Esophagus muscularis mucosa (tissue), 4 donors: Measurements from ENCODE around the gene SEC61B. TPM values are rescaled to one million over a fixed set of nuclear protein-coding genes. Genes with fewer than 3 reads are reported as not detected.

Experiments used
- DNase-seq: peaks from one replicate; pipeline ENCODE4 v3.0.0-alpha.2; 2017; ENCODE audit errors: extremely low spot score
- H3K27ac ChIP-seq, 4 donors: fragments of 200-600 bp; sonication (generic); replicated peaks in 1 of 4; 1 replicate in 3 of 4; 2 replicates in 1 of 4; pipeline ENCODE4 v1.5.1; 2016 to 2019; ENCODE audit warnings: mild to moderate bottlenecking in 1 of 4
- H3K27me3 ChIP-seq, 4 donors: fragments of 200-600 bp; sonication (generic); one replicate each; pipeline versions ENCODE4 v1.5.1 to v1.6.0; 2016 to 2019
- H3K36me3 ChIP-seq, 4 donors: fragments of 200-600 bp; sonication (generic); one replicate each; pipeline ENCODE4 v1.5.1; 2016 to 2019
- H3K4me1 ChIP-seq, 4 donors: fragments of 200-600 bp; sonication (generic); one replicate each; pipeline ENCODE4 v1.5.1; 2016 to 2019
- H3K4me3 ChIP-seq, 4 donors: fragments of 200-600 bp; sonication (generic); 1 replicate in 2 of 4; 2 replicates in 2 of 4; pipeline ENCODE4 v1.5.1; 2016 to 2019; ENCODE audit warnings: mild to moderate bottlenecking in 4 of 4, moderate library complexity in 1 of 4
- H3K9me3 ChIP-seq, 4 donors: fragments of 200-600 bp; sonication (generic); 1 replicate in 3 of 4; 2 replicates in 1 of 4; pipeline ENCODE4 v1.5.1; 2016 to 2019
- EP300 ChIP-seq: sonication (generic); formaldehyde crosslinking; IDR thresholded peaks from one replicate; pipeline ENCODE4 v1.6.1; 2017; ENCODE audit warnings: antibody characterized with exemption
- POLR2A ChIP-seq: fragments of 450-650 bp; IDR thresholded peaks from one replicate; pipeline ENCODE4 v1.6.1; 2017; ENCODE audit warnings: antibody characterized with exemption, moderate library complexity, mild to moderate bottlenecking, low read depth
- POLR2AphosphoS5 ChIP-seq, 2 donors: sonication (generic); formaldehyde crosslinking; IDR thresholded peaks; one replicate each; pipeline ENCODE4 v1.6.1; 2017; ENCODE audit warnings: antibody characterized with exemption in 2 of 2
- WGBS: methylation state at CpG from one replicate; pipeline ENCODE4 v1.1.5; 2018; 5-methylcytosine and 5-hydroxymethylcytosine counted together
- intact Hi-C: fragments of 100-400 bp; cut with DNase I; formaldehyde crosslinking; loops from one replicate; pipeline ENCODE4 v1.15.1; 2023
- total RNA-seq, 4 donors: library from RNA; depleted of rRNA; stranded (reverse); fragments of >200 nt; gene quantifications; one replicate each; pipeline versions ENCODE4 v1.1.0 to v1.2.1, GENCODE V29; 2016
- TF ChIP-seq, protein P1 (sequence below), 3 experiments: fragments of 200-600 bp in 2 of 3; fragments of 450-650 bp in 1 of 3; sonication (generic) in 2 of 3; IDR thresholded peaks; one replicate each; pipeline ENCODE4 v1.5.1; 2017 to 2019; ENCODE audit warnings: antibody characterized with exemption in 3 of 3, mild to moderate bottlenecking in 2 of 3, moderate library complexity in 1 of 3

Gene SEC61B
- total RNA-seq, 4 donors from 2014 or later: 53.6 to 67.9 (median 62.9) TPM

DNA sequence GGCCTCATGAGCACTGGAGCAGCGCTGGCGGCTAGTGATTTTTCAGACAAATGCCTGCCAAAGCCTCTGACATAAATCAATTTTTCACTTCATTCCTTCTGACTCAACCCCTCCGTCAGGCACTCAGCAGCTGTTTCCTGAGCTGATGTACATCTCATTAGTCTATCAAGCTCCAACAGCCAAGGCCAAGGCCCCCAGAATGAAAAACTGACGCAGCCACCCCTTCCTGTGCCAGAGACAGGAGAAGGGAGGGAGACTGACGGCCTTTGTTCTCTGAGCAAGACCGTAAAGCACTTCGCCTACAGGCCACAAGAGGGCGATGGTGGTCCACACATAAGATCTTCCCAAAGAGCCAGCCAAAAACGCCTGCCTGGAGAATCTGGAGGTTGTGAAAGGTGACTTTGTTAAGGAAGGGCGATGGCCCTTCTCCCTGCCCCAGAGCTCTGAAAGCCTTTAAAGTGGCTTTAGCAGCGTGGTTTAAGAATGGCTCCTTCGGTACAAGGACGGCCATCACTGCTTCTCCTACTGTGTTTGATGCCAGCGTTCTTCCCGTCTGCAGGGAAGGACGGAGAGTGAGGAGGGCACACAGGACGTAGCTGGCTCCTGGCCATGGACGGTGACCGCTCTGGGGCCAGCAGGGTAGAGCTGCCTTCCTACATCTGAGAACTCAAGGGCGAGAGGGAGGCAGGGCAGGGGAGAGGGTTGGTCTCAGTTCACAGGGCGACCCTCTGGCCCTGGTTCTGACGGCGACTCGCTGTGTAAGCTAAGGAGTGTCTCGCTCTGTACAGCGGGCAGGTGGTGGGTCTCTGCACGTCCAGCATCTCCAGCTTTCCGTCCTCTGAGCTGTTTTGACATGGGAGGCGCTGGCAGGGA is 37.4 kb upstream of the SEC61B start:
- H3K4me1 ChIP-seq: peaks cover 10 to 15% (median 14%) of the 10 kb centered on the region in 4 donors
- peak overlapping the region; percentile 21 to 50 (median 36) for H3K27ac ChIP-seq
- no peaks in the 10 kb centered on the region for H3K36me3 ChIP-seq
- H3K9me3 ChIP-seq: no peaks in the 10 kb centered on the region
- intact Hi-C loops: loop anchor here (10.0 kb wide), 1 partner anchor 1140 kb away; no protein-coding TSS in a partner anchor
- peak overlapping the region; percentile 35 to 47 (median 41) for H3K4me3 ChIP-seq
- 47% methylated on average over 19 of the region's 29 CpGs for WGBS
- TF ChIP-seq POLR2AphosphoS5 (IDR thresholded peaks at IDR 0.05) (peak; percentile 37 to 60), POLR2A (no peak)
- TF ChIP-seq, protein P1, sequence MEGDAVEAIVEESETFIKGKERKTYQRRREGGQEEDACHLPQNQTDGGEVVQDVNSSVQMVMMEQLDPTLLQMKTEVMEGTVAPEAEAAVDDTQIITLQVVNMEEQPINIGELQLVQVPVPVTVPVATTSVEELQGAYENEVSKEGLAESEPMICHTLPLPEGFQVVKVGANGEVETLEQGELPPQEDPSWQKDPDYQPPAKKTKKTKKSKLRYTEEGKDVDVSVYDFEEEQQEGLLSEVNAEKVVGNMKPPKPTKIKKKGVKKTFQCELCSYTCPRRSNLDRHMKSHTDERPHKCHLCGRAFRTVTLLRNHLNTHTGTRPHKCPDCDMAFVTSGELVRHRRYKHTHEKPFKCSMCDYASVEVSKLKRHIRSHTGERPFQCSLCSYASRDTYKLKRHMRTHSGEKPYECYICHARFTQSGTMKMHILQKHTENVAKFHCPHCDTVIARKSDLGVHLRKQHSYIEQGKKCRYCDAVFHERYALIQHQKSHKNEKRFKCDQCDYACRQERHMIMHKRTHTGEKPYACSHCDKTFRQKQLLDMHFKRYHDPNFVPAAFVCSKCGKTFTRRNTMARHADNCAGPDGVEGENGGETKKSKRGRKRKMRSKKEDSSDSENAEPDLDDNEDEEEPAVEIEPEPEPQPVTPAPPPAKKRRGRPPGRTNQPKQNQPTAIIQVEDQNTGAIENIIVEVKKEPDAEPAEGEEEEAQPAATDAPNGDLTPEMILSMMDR (IDR thresholded peaks at IDR 0.05): peak; percentile 89 to 99 (median 89)
- H3K27me3 ChIP-seq: no peaks in the 10 kb centered on the region
- peak; percentile 96 for DNase-seq

DNA sequence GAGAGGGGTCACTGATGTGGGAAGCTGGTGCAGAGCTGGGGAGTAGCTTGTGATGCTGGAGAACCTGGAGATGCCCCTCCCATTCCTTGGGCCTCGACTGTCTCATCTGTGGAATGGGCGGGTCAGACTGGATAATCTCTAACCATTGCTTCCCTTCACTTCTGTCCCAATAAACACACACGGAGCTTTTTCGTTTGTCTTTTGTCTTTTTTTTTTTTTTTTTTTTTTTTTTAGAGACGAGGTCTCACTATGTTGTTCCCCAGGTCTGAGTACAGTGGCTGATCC is 36.8 kb upstream of the SEC61B start:
- TF ChIP-seq POLR2A: no peak
- TF ChIP-seq, protein P1 (IDR thresholded peaks at IDR 0.05): no peak
- no peak for TF ChIP-seq POLR2AphosphoS5 (IDR thresholded peaks at IDR 0.05)
- no peak for TF ChIP-seq EP300
- H3K4me1 ChIP-seq: peaks cover 10 to 15% (median 14%) of the 10 kb centered on the region in 4 donors
- H3K36me3 ChIP-seq: no peaks in the 10 kb centered on the region
- intact Hi-C loops: loop anchor here (10.0 kb wide), 1 partner anchor 1140 kb away; no protein-coding TSS in a partner anchor
- no peaks in the 10 kb centered on the region for H3K9me3 ChIP-seq
- H3K4me3 ChIP-seq: peak overlapping the region in 1 of 4 donors; percentile 35
- no peak overlapping the region for H3K27ac ChIP-seq
- WGBS: 87% methylated on average over 5 of the region's 5 CpGs
- H3K27me3 ChIP-seq: no peaks in the 10 kb centered on the region
- DNase-seq: no peak

DNA sequence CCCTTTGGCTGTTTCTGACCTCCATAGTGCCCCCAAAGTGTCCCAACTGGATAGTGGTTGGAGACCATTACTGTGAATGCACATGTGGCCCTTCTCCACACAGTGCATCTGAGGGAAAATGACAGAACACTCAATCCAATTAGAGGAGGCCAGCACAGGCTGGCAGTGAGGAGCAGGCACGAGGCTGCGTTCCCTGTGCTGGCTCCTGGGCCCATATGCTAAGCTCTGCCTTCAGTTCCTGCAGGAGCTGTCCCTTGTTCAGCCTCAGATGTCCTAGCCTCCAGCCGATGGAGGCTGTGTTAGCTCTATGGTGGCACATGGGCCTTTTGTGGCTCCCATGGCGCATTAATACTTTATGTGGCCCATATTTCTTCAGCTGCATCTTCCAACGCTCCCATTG is 36.1 kb upstream of the SEC61B start:
- no peaks in the 10 kb centered on the region for H3K27me3 ChIP-seq
- intact Hi-C loops: loop anchor here (10.0 kb wide), 1 partner anchor 1139 kb away; no protein-coding TSS in a partner anchor
- no peak overlapping the region for H3K27ac ChIP-seq
- no peak overlapping the region for H3K4me3 ChIP-seq
- H3K9me3 ChIP-seq: no peaks in the 10 kb centered on the region
- no peaks in the 10 kb centered on the region for H3K36me3 ChIP-seq
- DNase-seq: peak; percentile 50
- TF ChIP-seq POLR2AphosphoS5 (IDR thresholded peaks at IDR 0.05) (no peak), POLR2A (no peak), EP300 (no peak)
- TF ChIP-seq, protein P1 (IDR thresholded peaks at IDR 0.05): no peak
- WGBS: 93% methylated on average over 3 of the region's 5 CpGs
- peaks cover 10 to 15% (median 14%) of the 10 kb centered on the region in 4 donors for H3K4me1 ChIP-seq

DNA sequence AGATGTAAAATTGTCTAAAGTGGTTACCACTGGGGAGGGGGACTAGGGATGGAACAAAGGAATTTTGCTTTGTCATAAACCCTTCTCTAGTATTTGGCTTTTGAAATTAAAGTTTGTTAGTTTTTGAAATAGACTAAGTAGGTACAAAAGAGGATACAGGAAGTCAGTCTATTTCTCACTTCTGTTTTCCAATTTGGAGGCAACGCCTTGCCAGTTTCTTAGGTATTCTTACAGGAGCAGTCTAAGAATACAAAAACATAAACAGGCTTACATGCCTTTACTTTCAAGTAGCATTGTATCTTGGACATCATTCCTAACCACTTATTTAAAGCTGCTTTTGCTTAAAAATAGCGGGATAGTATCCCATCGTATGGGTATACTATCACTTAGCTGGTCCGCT is 34.8 kb upstream of the SEC61B start:
- Histone ChIP-seq H3K9me3 (no peaks in the 10 kb centered on the region), H3K4me3 (no peak overlapping the region), H3K27me3 (no peaks in the 10 kb centered on the region), H3K27ac (no peak overlapping the region), H3K36me3 (no peaks in the 10 kb centered on the region), H3K4me1 (peaks cover 10 to 15% (median 14%) of the 10 kb centered on the region in 4 donors)
- intact Hi-C loops: loop anchor here (10.0 kb wide), 1 partner anchor 1137 kb away; no protein-coding TSS in a partner anchor
- WGBS: 79% methylated on average over 4 of the region's 4 CpGs
- no peak for DNase-seq
- TF ChIP-seq EP300 (no peak), POLR2AphosphoS5 (IDR thresholded peaks at IDR 0.05) (no peak), POLR2A (no peak)
- TF ChIP-seq, protein P1 (IDR thresholded peaks at IDR 0.05): no peak
